Measurements from ENCODE around the gene SFXN5.

GRCh38 chr2:72898585-72898906 is 173.0 kb downstream of the SFXN5 start:
- TF ChIP-seq CTCF (IDR thresholded peaks at IDR 0.05) (no peak), POLR2AphosphoS5 (IDR thresholded peaks at IDR 0.05) (no peak)

All from prostate gland (tissue), 2 donors.